Kidney (tissue), 14 donors: ENCODE data around the gene SCGB3A2. TPM values are rescaled to one million over a fixed set of nuclear protein-coding genes. Genes with fewer than 3 reads are reported as not detected.

ENCODE experiments used
- DNase-seq, 5 donors: peaks; one replicate each; pipeline ENCODE4 v3.0.0-alpha.2; 2013 to 2020
- FAIRE-seq: peaks from 2 replicates; lab custom pipeline; 2012; peaks lifted over from hg19 to GRCh38; lab: Jason Lieb, UNC
- H3K27ac ChIP-seq, 2 donors: one replicate each; pipeline ENCODE4 v1.7.0; 2013; ENCODE audit warnings: low read depth in 2 of 2, low read length in 2 of 2, inconsistent platforms in 1 of 2
- H3K27me3 ChIP-seq: one replicate; pipeline ENCODE4 v1.7.1; 2013; ENCODE audit warnings: low read length, inconsistent platforms; ENCODE audit not compliant: control insufficient read depth, insufficient read depth
- H3K36me3 ChIP-seq, 3 donors: one replicate each; pipeline versions ENCODE4 v1.7.0 to v1.7.1; 2013; ENCODE audit warnings: low read length in 3 of 3, control low read depth in 1 of 3, inconsistent platforms in 1 of 3; ENCODE audit not compliant: insufficient read depth in 3 of 3, control insufficient read depth in 2 of 3
- H3K4me1 ChIP-seq, 3 donors: one replicate each; pipeline versions ENCODE4 v1.7.0 to v1.7.1; 2013; ENCODE audit warnings: low read length in 3 of 3, inconsistent platforms in 1 of 3, low read depth in 1 of 3; ENCODE audit not compliant: control insufficient read depth in 2 of 3, insufficient read depth in 2 of 3
- H3K4me3 ChIP-seq, 3 donors: one replicate each; pipeline versions ENCODE4 v1.7.0 to v1.8.1; 2013; ENCODE audit warnings: low read length in 3 of 3, control low read depth in 1 of 3, inconsistent platforms in 1 of 3
- H3K9ac ChIP-seq, 3 donors: one replicate each; pipeline versions ENCODE4 v1.7.0 to v1.7.1; 2013; ENCODE audit warnings: low read length in 3 of 3, control low read depth in 1 of 3, inconsistent platforms in 1 of 3
- H3K9me3 ChIP-seq, 3 donors: one replicate each; pipeline versions ENCODE4 v1.7.0 to v1.7.1; 2013; ENCODE audit warnings: low read length in 3 of 3, control low read depth in 1 of 3, inconsistent platforms in 1 of 3; ENCODE audit not compliant: control insufficient read depth in 2 of 3, insufficient read depth in 1 of 3
- intact Hi-C: fragments of 100-400 bp; cut with DNase I; formaldehyde crosslinking; loops from one replicate; pipeline ENCODE4 v1.11.1; 2022
- polyA plus RNA-seq: library from polyadenylated mRNA; stranded (reverse); fragments of 350-450 nt; fragmentation: Illumina TruSeq; extraction: RNeasy Lipid Tissue Mini Kit (QIAGEN cat#74804); gene quantifications from one replicate; pipeline ENCODE4 v1.2.3, GENCODE V29; 2014; ENCODE audit warnings: low read depth, low replicate concordance; ENCODE audit not compliant: insufficient read depth
- total RNA-seq: library from RNA; stranded (reverse); fragmentation: NEBNext Ultra II Directional; extraction: Animal tissue kit (Norgen Biotek cat#: 25700); gene quantifications from one replicate; pipeline ENCODE4 v1.2.1, GENCODE V29; 2021
- TF ChIP-seq, protein P1 (sequence below): IDR thresholded peaks from 3 replicates; pipeline ENCODE4 v1.5.1; 2012; ENCODE audit warnings: mild to moderate bottlenecking, moderate library complexity, borderline replicate concordance; ENCODE audit not compliant: insufficient read depth; ENCODE audit errors: extremely low read depth
- donor health status: control.
- donor health status: control.
- donor health status: control.
- donor health status: control.
- donor health status: control.
- donor health status: DM: yes; HTN: yes; CAD: no.
- donor health status: Normal renal cell carcinoma (clear cell type).

The SCGB3A2 gene
- total and polyA plus RNA-seq, 2 donors from 2014 or later, result not detected

DNA sequence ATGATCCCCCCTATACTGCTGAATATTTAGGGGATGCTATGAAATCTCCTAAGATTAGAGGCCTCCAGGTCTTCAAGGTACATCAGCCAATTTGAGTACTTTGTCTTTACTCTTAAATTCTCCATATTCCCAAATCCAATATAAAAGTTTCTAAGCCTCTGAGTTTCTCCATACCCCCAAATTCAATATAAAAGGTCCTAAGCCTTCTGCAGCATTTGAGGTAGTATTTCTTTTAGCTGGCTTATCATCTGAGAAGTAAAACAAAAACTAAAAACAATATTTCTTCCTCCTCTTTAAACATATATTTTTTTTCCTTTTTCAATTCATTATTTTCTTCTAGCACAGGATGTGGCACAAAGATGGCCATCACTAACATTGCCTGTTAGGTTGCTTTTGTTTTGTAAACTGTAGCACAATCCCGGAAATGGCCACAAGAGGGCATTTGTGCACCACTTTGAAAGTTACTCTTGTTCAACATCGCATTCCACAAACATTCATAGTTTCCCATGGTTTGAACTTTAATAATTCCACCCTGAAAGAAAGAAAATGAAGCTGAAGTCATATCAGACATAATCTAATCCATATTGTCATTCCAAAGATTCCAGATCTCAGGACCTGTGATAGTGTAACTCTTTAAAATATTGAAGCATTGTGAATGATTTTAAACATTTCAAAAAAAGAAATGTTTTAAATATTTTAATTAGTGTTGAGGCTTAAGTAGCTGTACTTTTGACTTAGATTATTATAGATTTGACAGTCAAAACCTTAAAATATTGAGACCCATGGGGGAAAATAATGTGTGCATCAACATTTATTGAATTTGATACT is 21.0 kb upstream of the SCGB3A2 start:
- intact Hi-C loops, result no loop called here
- FAIRE-seq, result peak; percentile 74

DNA sequence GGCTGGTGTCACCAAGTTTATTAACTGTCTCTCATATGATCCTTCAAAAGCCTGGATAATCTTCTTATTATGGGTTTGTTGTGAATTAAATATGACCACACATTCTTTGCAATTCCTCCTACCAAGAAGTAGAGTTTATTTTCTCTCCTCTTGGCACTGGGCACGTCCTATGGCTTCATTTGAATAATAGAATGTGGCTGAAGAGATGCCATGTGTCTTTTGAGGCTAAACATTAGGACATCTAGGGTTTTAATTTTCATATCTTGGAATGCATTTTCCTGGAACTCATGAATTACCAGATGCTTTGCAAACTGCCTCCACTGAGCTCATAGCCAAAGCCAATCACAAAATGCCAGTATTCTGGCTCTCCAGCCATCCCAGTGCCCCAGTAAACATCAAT is 19.9 kb upstream of the SCGB3A2 start:
- peaks cover 0 to 4% (median 0%) of the 10 kb centered on the region in 3 donors for H3K4me1 ChIP-seq
- no peaks in the 10 kb centered on the region for H3K9me3 ChIP-seq
- no peak overlapping the region for H3K4me3 ChIP-seq
- H3K9ac ChIP-seq, result no peak overlapping the region
- intact Hi-C loops, result no loop called here
- FAIRE-seq (no peak), DNase-seq (no peak)
- no peak overlapping the region for H3K27ac ChIP-seq
- no peaks in the 10 kb centered on the region for H3K27me3 ChIP-seq
- H3K36me3 ChIP-seq, result no peaks in the 10 kb centered on the region
- TF ChIP-seq, protein P1, sequence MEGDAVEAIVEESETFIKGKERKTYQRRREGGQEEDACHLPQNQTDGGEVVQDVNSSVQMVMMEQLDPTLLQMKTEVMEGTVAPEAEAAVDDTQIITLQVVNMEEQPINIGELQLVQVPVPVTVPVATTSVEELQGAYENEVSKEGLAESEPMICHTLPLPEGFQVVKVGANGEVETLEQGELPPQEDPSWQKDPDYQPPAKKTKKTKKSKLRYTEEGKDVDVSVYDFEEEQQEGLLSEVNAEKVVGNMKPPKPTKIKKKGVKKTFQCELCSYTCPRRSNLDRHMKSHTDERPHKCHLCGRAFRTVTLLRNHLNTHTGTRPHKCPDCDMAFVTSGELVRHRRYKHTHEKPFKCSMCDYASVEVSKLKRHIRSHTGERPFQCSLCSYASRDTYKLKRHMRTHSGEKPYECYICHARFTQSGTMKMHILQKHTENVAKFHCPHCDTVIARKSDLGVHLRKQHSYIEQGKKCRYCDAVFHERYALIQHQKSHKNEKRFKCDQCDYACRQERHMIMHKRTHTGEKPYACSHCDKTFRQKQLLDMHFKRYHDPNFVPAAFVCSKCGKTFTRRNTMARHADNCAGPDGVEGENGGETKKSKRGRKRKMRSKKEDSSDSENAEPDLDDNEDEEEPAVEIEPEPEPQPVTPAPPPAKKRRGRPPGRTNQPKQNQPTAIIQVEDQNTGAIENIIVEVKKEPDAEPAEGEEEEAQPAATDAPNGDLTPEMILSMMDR, result no peak

More for the DNA sequence above, 21.0 kb upstream of the SCGB3A2 start:
- Histone ChIP-seq H3K4me3 (no peak overlapping the region), H3K9me3 (no peaks in the 10 kb centered on the region), H3K27ac (no peak overlapping the region), H3K9ac (no peak overlapping the region), H3K4me1 (no peaks in the 10 kb centered on the region), H3K36me3 (no peaks in the 10 kb centered on the region), H3K27me3 (no peaks in the 10 kb centered on the region)
- DNase-seq, result peak in 4 of 5 donors; percentile 55 to 79 (median 68)
- TF ChIP-seq, protein P1, result peak; percentile 48

DNA sequence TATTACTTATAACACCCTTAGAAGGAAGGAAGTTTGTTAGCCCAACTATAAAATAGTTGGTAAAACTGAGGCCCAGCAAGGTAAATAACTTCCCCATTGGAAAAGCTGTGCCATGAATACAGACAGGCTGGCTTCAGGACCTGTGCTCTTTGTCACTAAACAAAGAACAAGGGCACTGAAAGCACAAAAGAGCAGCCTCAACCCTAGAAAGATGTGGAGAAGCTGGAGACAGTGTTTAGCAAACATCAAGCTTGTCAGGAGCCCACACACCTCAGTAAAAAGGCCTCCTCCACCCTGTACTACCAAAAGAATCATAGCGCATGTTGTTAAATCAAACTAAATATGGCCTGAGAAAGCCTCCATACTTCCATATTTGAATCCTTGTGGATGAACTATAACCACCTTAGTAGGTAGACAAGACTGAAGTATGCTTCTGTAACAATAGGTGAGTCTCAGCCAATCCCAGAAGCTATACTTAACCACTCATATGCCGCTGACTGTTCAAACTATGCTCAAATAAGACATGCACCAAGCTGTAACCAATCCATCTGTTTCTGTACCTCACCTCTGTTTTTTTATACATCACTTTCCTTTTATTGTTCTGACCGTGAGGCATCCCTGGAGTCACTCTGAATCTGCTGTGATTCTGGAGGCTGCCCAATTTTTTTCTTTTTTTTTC is 18.4 kb upstream of the SCGB3A2 start:
- TF ChIP-seq, protein P1, result no peak
- Histone ChIP-seq H3K9me3 (no peaks in the 10 kb centered on the region), H3K27me3 (no peaks in the 10 kb centered on the region), H3K36me3 (no peaks in the 10 kb centered on the region), H3K27ac (no peak overlapping the region), H3K9ac (no peak overlapping the region), H3K4me1 (peaks cover 0 to 4% (median 0%) of the 10 kb centered on the region in 3 donors), H3K4me3 (no peak overlapping the region)
- FAIRE-seq (no peak), DNase-seq (no peak)
- intact Hi-C loops, result no loop called here
